GM18526 (cell line): Measurements from ENCODE around the gene TMEM232.

Experiments
- POLR2A ChIP-seq: IDR thresholded peaks from 3 replicates; pipeline ENCODE4 v1.6.1; 2011; ENCODE audit not compliant: insufficient read length; ENCODE audit errors: extremely low read depth

The TMEM232 gene

GRCh38 chr5:110402562-110402961 is 323.9 kb downstream of the TMEM232 start:
- TF ChIP-seq POLR2A = no peak

GRCh38 chr5:110401881-110402280 is 324.6 kb downstream of the TMEM232 start:
- no peak for TF ChIP-seq POLR2A

- no peak for TF ChIP-seq POLR2A
Measured at GRCh38 chr5:110398951-110399350, 327.5 kb downstream of the TMEM232 start.

- no peak for TF ChIP-seq POLR2A
Measured at GRCh38 chr5:110397281-110397680, 329.2 kb downstream of the TMEM232 start.

GRCh38 chr5:110386782-110387181 is 339.7 kb downstream of the TMEM232 start:
- no peak for TF ChIP-seq POLR2A

- no peak for TF ChIP-seq POLR2A
Measured at GRCh38 chr5:110383231-110383630, 343.2 kb downstream of the TMEM232 start.

GRCh38 chr5:110377943-110378342 is 348.5 kb downstream of the TMEM232 start:
- no peak for TF ChIP-seq POLR2A

GRCh38 chr5:110377361-110377760 is 349.1 kb downstream of the TMEM232 start:
- no peak for TF ChIP-seq POLR2A

GRCh38 chr5:110376281-110376951 is 350.1 kb downstream of the TMEM232 start:
- TF ChIP-seq POLR2A = no peak

GRCh38 chr5:110371725-110372041 is 354.8 kb downstream of the TMEM232 start:
- no peak for TF ChIP-seq POLR2A

GRCh38 chr5:110371011-110371724 is 355.3 kb downstream of the TMEM232 start:
- no peak for TF ChIP-seq POLR2A
